A549 (cell line): ENCODE data around the gene PCDH8.

Source experiments
- BHLHE40 ChIP-seq: IDR thresholded peaks from 2 replicates; pipeline ENCODE4 v1.6.1; 2012; ENCODE audit warnings: low read depth, low read length, inconsistent platforms
- CHD2 ChIP-seq: fragments of 150-350 bp; IDR thresholded peaks from 2 replicates; pipeline ENCODE4 v1.6.1; 2014; ENCODE audit warnings: low read length; ENCODE audit not compliant: partially characterized antibody
- TF ChIP-seq, protein P1 (sequence below): fragments of >200 bp; sonication (Bioruptor Twin); formaldehyde crosslinking; IDR thresholded peaks from 3 replicates; pipeline ENCODE4 v1.5.1; 2016
- TF ChIP-seq, protein P2 (sequence below): fragments of >200 bp; sonication (Bioruptor Twin); formaldehyde crosslinking; IDR thresholded peaks from 3 replicates; pipeline ENCODE4 v1.6.1; 2016
- TF ChIP-seq, protein P3 (sequence below): fragments of 200-600 bp; sonication (generic); IDR thresholded peaks from 2 replicates; pipeline ENCODE4 v1.6.1; 2016; ENCODE audit warnings: antibody characterized with exemption, mild to moderate bottlenecking, moderate library complexity

DNA sequence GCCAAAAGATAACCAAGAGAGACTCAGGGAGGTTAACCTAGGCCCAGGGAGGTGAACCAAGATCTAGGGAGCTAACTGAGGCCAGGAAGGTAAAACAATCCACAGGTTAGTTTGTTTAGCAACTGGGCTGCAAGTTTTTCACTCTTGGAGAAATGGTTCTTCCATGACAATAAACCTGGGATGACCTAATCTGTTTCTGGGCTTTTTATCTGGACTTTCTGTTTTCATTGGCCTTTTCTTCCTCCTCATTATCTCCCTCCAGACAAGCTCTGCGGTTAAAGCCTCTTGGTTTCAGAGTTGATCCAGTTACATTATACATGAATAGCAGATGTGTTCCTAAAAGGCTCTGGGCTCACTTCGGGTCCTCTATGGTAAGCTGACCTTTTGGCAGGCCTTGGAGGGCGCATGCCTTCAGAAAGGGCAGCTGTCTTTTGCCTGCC is 44.2 kb downstream of the PCDH8 start:
- TF ChIP-seq CHD2 (no peak), BHLHE40 (no peak)
- TF ChIP-seq, protein P1, sequence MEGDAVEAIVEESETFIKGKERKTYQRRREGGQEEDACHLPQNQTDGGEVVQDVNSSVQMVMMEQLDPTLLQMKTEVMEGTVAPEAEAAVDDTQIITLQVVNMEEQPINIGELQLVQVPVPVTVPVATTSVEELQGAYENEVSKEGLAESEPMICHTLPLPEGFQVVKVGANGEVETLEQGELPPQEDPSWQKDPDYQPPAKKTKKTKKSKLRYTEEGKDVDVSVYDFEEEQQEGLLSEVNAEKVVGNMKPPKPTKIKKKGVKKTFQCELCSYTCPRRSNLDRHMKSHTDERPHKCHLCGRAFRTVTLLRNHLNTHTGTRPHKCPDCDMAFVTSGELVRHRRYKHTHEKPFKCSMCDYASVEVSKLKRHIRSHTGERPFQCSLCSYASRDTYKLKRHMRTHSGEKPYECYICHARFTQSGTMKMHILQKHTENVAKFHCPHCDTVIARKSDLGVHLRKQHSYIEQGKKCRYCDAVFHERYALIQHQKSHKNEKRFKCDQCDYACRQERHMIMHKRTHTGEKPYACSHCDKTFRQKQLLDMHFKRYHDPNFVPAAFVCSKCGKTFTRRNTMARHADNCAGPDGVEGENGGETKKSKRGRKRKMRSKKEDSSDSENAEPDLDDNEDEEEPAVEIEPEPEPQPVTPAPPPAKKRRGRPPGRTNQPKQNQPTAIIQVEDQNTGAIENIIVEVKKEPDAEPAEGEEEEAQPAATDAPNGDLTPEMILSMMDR: no peak
- TF ChIP-seq, protein P2, sequence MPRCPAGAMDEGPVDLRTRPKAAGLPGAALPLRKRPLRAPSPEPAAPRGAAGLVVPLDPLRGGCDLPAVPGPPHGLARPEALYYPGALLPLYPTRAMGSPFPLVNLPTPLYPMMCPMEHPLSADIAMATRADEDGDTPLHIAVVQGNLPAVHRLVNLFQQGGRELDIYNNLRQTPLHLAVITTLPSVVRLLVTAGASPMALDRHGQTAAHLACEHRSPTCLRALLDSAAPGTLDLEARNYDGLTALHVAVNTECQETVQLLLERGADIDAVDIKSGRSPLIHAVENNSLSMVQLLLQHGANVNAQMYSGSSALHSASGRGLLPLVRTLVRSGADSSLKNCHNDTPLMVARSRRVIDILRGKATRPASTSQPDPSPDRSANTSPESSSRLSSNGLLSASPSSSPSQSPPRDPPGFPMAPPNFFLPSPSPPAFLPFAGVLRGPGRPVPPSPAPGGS: no peak
- TF ChIP-seq, protein P3, sequence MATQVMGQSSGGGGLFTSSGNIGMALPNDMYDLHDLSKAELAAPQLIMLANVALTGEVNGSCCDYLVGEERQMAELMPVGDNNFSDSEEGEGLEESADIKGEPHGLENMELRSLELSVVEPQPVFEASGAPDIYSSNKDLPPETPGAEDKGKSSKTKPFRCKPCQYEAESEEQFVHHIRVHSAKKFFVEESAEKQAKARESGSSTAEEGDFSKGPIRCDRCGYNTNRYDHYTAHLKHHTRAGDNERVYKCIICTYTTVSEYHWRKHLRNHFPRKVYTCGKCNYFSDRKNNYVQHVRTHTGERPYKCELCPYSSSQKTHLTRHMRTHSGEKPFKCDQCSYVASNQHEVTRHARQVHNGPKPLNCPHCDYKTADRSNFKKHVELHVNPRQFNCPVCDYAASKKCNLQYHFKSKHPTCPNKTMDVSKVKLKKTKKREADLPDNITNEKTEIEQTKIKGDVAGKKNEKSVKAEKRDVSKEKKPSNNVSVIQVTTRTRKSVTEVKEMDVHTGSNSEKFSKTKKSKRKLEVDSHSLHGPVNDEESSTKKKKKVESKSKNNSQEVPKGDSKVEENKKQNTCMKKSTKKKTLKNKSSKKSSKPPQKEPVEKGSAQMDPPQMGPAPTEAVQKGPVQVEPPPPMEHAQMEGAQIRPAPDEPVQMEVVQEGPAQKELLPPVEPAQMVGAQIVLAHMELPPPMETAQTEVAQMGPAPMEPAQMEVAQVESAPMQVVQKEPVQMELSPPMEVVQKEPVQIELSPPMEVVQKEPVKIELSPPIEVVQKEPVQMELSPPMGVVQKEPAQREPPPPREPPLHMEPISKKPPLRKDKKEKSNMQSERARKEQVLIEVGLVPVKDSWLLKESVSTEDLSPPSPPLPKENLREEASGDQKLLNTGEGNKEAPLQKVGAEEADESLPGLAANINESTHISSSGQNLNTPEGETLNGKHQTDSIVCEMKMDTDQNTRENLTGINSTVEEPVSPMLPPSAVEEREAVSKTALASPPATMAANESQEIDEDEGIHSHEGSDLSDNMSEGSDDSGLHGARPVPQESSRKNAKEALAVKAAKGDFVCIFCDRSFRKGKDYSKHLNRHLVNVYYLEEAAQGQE: no peak
